Spinal cord (tissue), 10 donors: ENCODE measurements around the gene DAB2. TPM values are rescaled to one million over a fixed set of nuclear protein-coding genes. Genes with fewer than 3 reads are reported as not detected.

Experiments used
- DNase-seq, 6 donors: peaks; one replicate each; pipeline versions ENCODE4 v3.0.0 to v3.0.0-alpha.2; 2013 to 2015; ENCODE audit warnings: low spot score in 6 of 6, low read depth in 4 of 6
- H3K27ac ChIP-seq: one replicate; pipeline ENCODE4 v1.5.1; 2013; ENCODE audit warnings: low read depth, low read length, control low read depth
- H3K27me3 ChIP-seq: one replicate; pipeline ENCODE4 v1.6.1; 2013; ENCODE audit warnings: low read length; ENCODE audit not compliant: control insufficient read depth, insufficient read depth
- H3K36me3 ChIP-seq: one replicate; pipeline ENCODE4 v1.6.1; 2013; ENCODE audit warnings: low read length; ENCODE audit not compliant: control insufficient read depth, insufficient read depth
- H3K4me1 ChIP-seq: one replicate; pipeline ENCODE4 v1.6.1; 2013; ENCODE audit warnings: low read length; ENCODE audit not compliant: control insufficient read depth, insufficient read depth
- H3K4me3 ChIP-seq: one replicate; pipeline ENCODE4 v1.5.1; 2013; ENCODE audit warnings: low read depth, low read length, control low read depth
- H3K9me3 ChIP-seq: one replicate; pipeline ENCODE4 v1.6.1; 2013; ENCODE audit warnings: low read length; ENCODE audit not compliant: control insufficient read depth, insufficient read depth
- WGBS: methylation state at CpG from one replicate; pipeline ENCODE4 v1.1.5; 2013; ENCODE audit warnings: missing lambda C conversion rate; ENCODE audit not compliant: insufficient coverage; 5-methylcytosine and 5-hydroxymethylcytosine counted together
- polyA plus RNA-seq, 2 donors: library from polyadenylated mRNA; unstranded; fragments of 120-200 nt; gene quantifications; one replicate each; pipeline ENCODE4 v1.2.1, GENCODE V29; 2013; ENCODE audit not compliant: insufficient read length in 2 of 2
- total RNA-seq, 2 donors: library from RNA; depleted of rRNA in 1 of 2; stranded (reverse); fragments of 120-200 nt in 1 of 2; fragments of >200 nt in 1 of 2; gene quantifications; one replicate each; pipeline versions ENCODE4 v1.2.3 to v1.2.4, GENCODE V29; 2013 to 2014
- donor health status: healthy.

The DAB2 gene
- total and polyA plus RNA-seq, 4 donors, result 21.5 to 98.7 (median 49.8) TPM

DNA sequence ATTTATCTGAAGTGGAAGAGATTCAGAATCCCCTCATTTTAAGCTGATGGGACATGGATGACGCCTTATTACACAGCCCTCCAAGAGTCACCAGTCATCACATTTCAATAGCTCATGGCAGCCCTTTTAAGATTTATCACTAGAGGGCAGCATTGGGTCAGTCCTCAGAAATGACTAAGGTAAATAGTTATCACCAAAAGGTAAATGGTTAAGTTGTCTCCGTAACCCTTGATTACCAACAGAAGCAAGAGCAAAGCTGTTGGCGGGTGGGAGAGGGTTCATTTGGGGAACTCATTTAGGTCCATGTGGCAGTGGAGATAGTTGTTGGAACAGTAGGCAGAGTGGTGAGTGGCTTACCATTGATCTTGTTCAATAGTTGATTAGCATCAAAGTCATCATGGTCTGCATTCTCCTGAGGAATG, 48.5 kb downstream of the DAB2 start:
- no peak overlapping the region for H3K4me3 ChIP-seq
- H3K27me3 ChIP-seq, result no peaks in the 10 kb centered on the region
- WGBS, result 65% methylated on average over 3 of the region's 3 CpGs
- H3K36me3 ChIP-seq, result peaks cover 3% of the 10 kb centered on the region
- peaks cover 5% of the 10 kb centered on the region for H3K4me1 ChIP-seq
- no peak overlapping the region for H3K27ac ChIP-seq
- H3K9me3 ChIP-seq, result no peaks in the 10 kb centered on the region
- DNase-seq, result peak in 4 of 6 donors; percentile 18 to 77 (median 48)

DNA sequence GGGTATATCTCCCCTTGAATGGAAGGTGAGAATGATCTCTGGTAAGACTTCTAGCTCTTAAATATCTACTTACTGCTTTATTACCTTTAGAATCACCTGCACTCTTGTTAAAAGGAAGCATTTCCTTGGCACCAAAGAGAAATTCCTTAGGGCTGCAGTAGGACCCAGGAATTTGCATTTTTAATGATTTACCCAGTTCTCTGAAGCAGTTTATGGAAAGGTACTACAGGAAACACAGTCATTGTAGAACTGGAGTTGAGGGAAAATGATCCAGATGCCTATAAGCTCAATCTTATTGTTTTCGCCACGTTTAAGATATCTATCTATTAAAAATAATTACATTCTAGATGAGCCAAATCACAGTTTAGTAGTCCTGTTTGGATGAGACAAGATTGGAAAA, 51.0 kb downstream of the DAB2 start:
- Histone ChIP-seq H3K36me3 (peaks cover 3% of the 10 kb centered on the region), H3K4me1 (no peaks in the 10 kb centered on the region), H3K27ac (no peak overlapping the region), H3K9me3 (no peaks in the 10 kb centered on the region), H3K27me3 (no peaks in the 10 kb centered on the region), H3K4me3 (no peak overlapping the region)
- DNase-seq, result no peak
- WGBS, result no CpG with 5 or more reads among the region's 2 CpGs

GRCh38 chr5:39371367-39371635, 53.5 kb downstream of the DAB2 start:
- no peak overlapping the region for H3K4me3 ChIP-seq
- H3K4me1 ChIP-seq, result no peaks in the 10 kb centered on the region
- no peaks in the 10 kb centered on the region for H3K27me3 ChIP-seq
- no peak overlapping the region for H3K27ac ChIP-seq
- WGBS, result no CpG with 5 or more reads among the region's 3 CpGs
- no peaks in the 10 kb centered on the region for H3K9me3 ChIP-seq
- DNase-seq, result no peak
- no peaks in the 10 kb centered on the region for H3K36me3 ChIP-seq

- no peaks in the 10 kb centered on the region for H3K36me3 ChIP-seq
Measured at GRCh38 chr5:39370555-39371366, 54.0 kb downstream of the DAB2 start.

DNA sequence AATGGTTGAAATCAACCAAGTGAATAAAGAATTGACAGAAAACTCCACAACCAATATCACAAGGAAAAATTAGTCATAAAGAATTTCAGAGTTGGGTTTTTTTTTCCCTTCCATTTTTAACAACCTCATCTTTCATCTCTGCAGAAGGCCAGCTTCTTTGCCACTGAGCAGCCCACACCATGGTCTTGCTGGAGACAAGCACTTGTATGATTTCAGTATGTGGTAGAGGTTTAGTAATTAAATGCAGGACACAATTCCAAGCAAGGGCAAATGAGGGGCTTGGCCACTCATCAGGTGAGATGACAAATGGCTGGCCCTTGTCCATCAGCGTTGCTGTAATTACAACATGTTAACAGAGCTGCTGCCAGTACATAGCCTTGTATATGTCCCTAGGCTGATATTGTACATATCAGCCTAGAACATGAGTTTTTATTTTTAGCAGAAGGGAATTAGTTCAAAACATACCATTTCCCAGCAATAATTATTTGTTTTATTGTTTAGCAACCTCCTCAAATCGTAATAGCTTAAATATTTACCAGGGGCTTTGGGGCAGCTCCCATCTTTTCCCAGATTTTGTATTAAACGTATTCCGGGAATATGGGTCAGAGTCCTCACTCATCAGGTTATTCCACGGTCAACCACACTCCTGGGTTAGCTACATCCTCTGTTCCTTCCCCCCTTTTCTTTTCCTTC, 55.5 kb downstream of the DAB2 start:
- Histone ChIP-seq H3K36me3 (no peaks in the 10 kb centered on the region), H3K9me3 (no peaks in the 10 kb centered on the region), H3K4me1 (no peaks in the 10 kb centered on the region), H3K27ac (no peak overlapping the region), H3K4me3 (no peak overlapping the region), H3K27me3 (no peaks in the 10 kb centered on the region)
- 92% methylated on average over 4 of the region's 5 CpGs for WGBS
- DNase-seq, result no peak

More at GRCh38 chr5:39370555-39371366, 54.0 kb downstream of the DAB2 start:
- 83% methylated on average over 9 of the region's 10 CpGs for WGBS
- DNase-seq, result no peak
- H3K4me1 ChIP-seq, result no peaks in the 10 kb centered on the region
- H3K27me3 ChIP-seq, result no peaks in the 10 kb centered on the region
- no peaks in the 10 kb centered on the region for H3K9me3 ChIP-seq
- H3K4me3 ChIP-seq, result no peak overlapping the region
- no peak overlapping the region for H3K27ac ChIP-seq

- Histone ChIP-seq H3K36me3 (no peaks in the 10 kb centered on the region), H3K4me3 (no peak overlapping the region), H3K27me3 (no peaks in the 10 kb centered on the region), H3K4me1 (no peaks in the 10 kb centered on the region), H3K9me3 (no peaks in the 10 kb centered on the region), H3K27ac (no peak overlapping the region)
- no peak for DNase-seq
- WGBS, result no CpG with 5 or more reads among the region's 4 CpGs
Measured at GRCh38 chr5:39368116-39368515, 56.7 kb downstream of the DAB2 start.

DNA sequence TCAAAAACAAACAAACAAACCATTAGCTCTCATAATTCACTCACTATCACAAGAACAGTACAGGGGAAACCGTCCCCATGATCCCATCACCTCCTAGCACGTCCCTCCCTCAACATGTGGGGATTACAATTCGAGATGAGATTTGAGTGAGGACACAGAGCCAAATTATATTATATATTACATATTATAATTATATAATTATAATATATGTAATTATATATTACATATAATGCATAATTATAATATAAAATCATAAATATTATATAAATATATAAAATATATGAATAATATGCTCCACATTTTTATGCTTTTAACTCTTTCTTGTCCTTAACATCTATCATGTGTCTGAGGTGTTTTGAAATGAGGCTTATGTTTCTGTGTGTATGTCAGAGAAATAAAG, 57.1 kb downstream of the DAB2 start:
- no peaks in the 10 kb centered on the region for H3K4me1 ChIP-seq
- DNase-seq, result no peak
- no peaks in the 10 kb centered on the region for H3K9me3 ChIP-seq
- H3K27ac ChIP-seq, result no peak overlapping the region
- no peak overlapping the region for H3K4me3 ChIP-seq
- no peaks in the 10 kb centered on the region for H3K27me3 ChIP-seq
- no peaks in the 10 kb centered on the region for H3K36me3 ChIP-seq
- WGBS, result no CpG with 5 or more reads among the region's 3 CpGs

GRCh38 chr5:39364367-39364766, 60.4 kb downstream of the DAB2 start, which contains the start of gene C9:
C9 (minus strand) TSS chr5:39364495; CDS start chr5:39364464, 31 bp downstream.
- Histone ChIP-seq H3K4me3 (no peak within 1 kb of the TSS), H3K36me3 (no peaks in the 10 kb centered on the region), H3K4me1 (no peaks in the 10 kb centered on the region), H3K27ac (no peak within 1 kb of the TSS), H3K27me3 (no peaks in the 10 kb centered on the region), H3K9me3 (no peaks in the 10 kb centered on the region)
- WGBS, result 48% methylated on average over 3 of the region's 6 CpGs
- no peak for DNase-seq

- no peaks in the 10 kb centered on the region for H3K27me3 ChIP-seq
- H3K27ac ChIP-seq, result no peak overlapping the region
- no peaks in the 10 kb centered on the region for H3K36me3 ChIP-seq
- 89% methylated on average over 3 of the region's 4 CpGs for WGBS
- no peaks in the 10 kb centered on the region for H3K9me3 ChIP-seq
- DNase-seq, result no peak
- no peaks in the 10 kb centered on the region for H3K4me1 ChIP-seq
- no peak overlapping the region for H3K4me3 ChIP-seq
Measured at GRCh38 chr5:39363217-39363616, 61.6 kb downstream of the DAB2 start.

GRCh38 chr5:39362646-39363045, 62.1 kb downstream of the DAB2 start:
- H3K36me3 ChIP-seq, result no peaks in the 10 kb centered on the region
- no peaks in the 10 kb centered on the region for H3K27me3 ChIP-seq
- 71% methylated on average over 6 of the region's 8 CpGs for WGBS
- no peak overlapping the region for H3K27ac ChIP-seq
- no peak for DNase-seq
- H3K4me1 ChIP-seq, result no peaks in the 10 kb centered on the region
- no peaks in the 10 kb centered on the region for H3K9me3 ChIP-seq
- H3K4me3 ChIP-seq, result no peak overlapping the region
